Fibroblast of skin of right biceps (primary cell): Measurements from ENCODE around the gene FBXW11.

ENCODE experiments used
- DNase-seq: peaks from one replicate; pipeline ENCODE4 v3.0.0-alpha.2; 2013

FBXW11 gene

GRCh38 chr5:171857489-171857876 is 149.0 kb downstream of the FBXW11 start:
- DNase-seq, result peak; percentile 54

- DNase-seq, result no peak
Measured at GRCh38 chr5:171855798-171856763, 150.4 kb downstream of the FBXW11 start.

GRCh38 chr5:171855265-171855664 is 151.2 kb downstream of the FBXW11 start:
- DNase-seq, result no peak

GRCh38 chr5:171852255-171852681 is 154.2 kb downstream of the FBXW11 start:
- DNase-seq, result no peak

- no peak for DNase-seq
Measured at GRCh38 chr5:171851251-171851650, 155.2 kb downstream of the FBXW11 start.

- peak; percentile 32 for DNase-seq
Measured at GRCh38 chr5:171850324-171850947, 156.0 kb downstream of the FBXW11 start.

- DNase-seq, result no peak
Measured at GRCh38 chr5:171849585-171850323, 156.7 kb downstream of the FBXW11 start.

- DNase-seq, result no peak
Measured at GRCh38 chr5:171848911-171849520, 157.4 kb downstream of the FBXW11 start.

- no peak for DNase-seq
Measured at GRCh38 chr5:171848486-171848885, 158.0 kb downstream of the FBXW11 start.

- no peak for DNase-seq
Measured at GRCh38 chr5:171848006-171848405, 158.4 kb downstream of the FBXW11 start.

- DNase-seq, result no peak
Measured at GRCh38 chr5:171847026-171847425, 159.4 kb downstream of the FBXW11 start.

- DNase-seq, result no peak
Measured at GRCh38 chr5:171846323-171846722, 160.1 kb downstream of the FBXW11 start.

- DNase-seq, result peak; percentile 52
Measured at GRCh38 chr5:171845857-171846256, 160.6 kb downstream of the FBXW11 start.

GRCh38 chr5:171845040-171845630 is 161.3 kb downstream of the FBXW11 start:
- no peak for DNase-seq

- no peak for DNase-seq
Measured at GRCh38 chr5:171842777-171843328, 163.6 kb downstream of the FBXW11 start.

GRCh38 chr5:171841984-171842776 is 164.3 kb downstream of the FBXW11 start:
- no peak for DNase-seq

- no peak for DNase-seq
Measured at GRCh38 chr5:171840711-171841522, 165.5 kb downstream of the FBXW11 start.

GRCh38 chr5:171840066-171840465 is 166.4 kb downstream of the FBXW11 start:
- DNase-seq, result no peak

GRCh38 chr5:171839112-171839511 is 167.3 kb downstream of the FBXW11 start:
- no peak for DNase-seq

- DNase-seq, result no peak
Measured at GRCh38 chr5:171838066-171838465, 168.4 kb downstream of the FBXW11 start.
